ENCODE data around the gene ARHGAP44.

Gene ARHGAP44

GRCh38 chr17:12789481-12790248 is at the start of gene ARHGAP44:
Gene ARHGAP44 (plus strand): TSS chr17:12789498. CDS start chr17:12789839, 341 bp downstream.
- no peak for DNase-seq (ENCODE audit: low spot score)

- no peak for DNase-seq (ENCODE audit: low spot score)
These were observed 49.8 kb upstream of the ARHGAP44 start for GRCh38 chr17:12739500-12739899.

GRCh38 chr17:12743046-12743445 is 46.3 kb upstream of the ARHGAP44 start:
- no peak for DNase-seq (ENCODE audit: low spot score)

GRCh38 chr17:12744298-12744697 is 45.0 kb upstream of the ARHGAP44 start:
- DNase-seq (ENCODE audit: low spot score), result no peak

GRCh38 chr17:12744786-12745185 is 44.5 kb upstream of the ARHGAP44 start:
- no peak for DNase-seq (ENCODE audit: low spot score)

- no peak for DNase-seq (ENCODE audit: low spot score)
These were observed 43.8 kb upstream of the ARHGAP44 start for GRCh38 chr17:12745486-12745885.

- no peak for DNase-seq (ENCODE audit: low spot score)
These were observed 32.5 kb upstream of the ARHGAP44 start for GRCh38 chr17:12756786-12757185.

GRCh38 chr17:12759090-12759489 is 30.2 kb upstream of the ARHGAP44 start:
- DNase-seq (ENCODE audit: low spot score), result no peak

GRCh38 chr17:12765548-12765947 is 23.8 kb upstream of the ARHGAP44 start:
- DNase-seq (ENCODE audit: low spot score), result no peak

- DNase-seq (ENCODE audit: low spot score), result no peak
These were observed 21.0 kb upstream of the ARHGAP44 start for GRCh38 chr17:12768255-12768654.

- no peak for DNase-seq (ENCODE audit: low spot score)
These were observed 19.3 kb upstream of the ARHGAP44 start for GRCh38 chr17:12769981-12770380.

- no peak for DNase-seq (ENCODE audit: low spot score)
These were observed 16.1 kb upstream of the ARHGAP44 start for GRCh38 chr17:12773153-12773552.

- peak; percentile 25 for DNase-seq (ENCODE audit: low spot score)
These were observed 220 bp upstream of the ARHGAP44 start for GRCh38 chr17:12789075-12789480.

- no peak for DNase-seq (ENCODE audit: low spot score)
These were observed 1.2 kb downstream of the ARHGAP44 start for GRCh38 chr17:12790249-12791106.

- no peak for DNase-seq (ENCODE audit: low spot score)
These were observed 5.7 kb downstream of the ARHGAP44 start for GRCh38 chr17:12794919-12795532.

GRCh38 chr17:12800855-12801365 is 11.6 kb downstream of the ARHGAP44 start:
- no peak for DNase-seq (ENCODE audit: low spot score)

GRCh38 chr17:12806630-12807029 is 17.3 kb downstream of the ARHGAP44 start:
- DNase-seq (ENCODE audit: low spot score), result no peak

GRCh38 chr17:12808723-12809122 is 19.4 kb downstream of the ARHGAP44 start:
- DNase-seq (ENCODE audit: low spot score), result no peak

GRCh38 chr17:12812877-12813276 is 23.6 kb downstream of the ARHGAP44 start:
- DNase-seq (ENCODE audit: low spot score), result no peak

- no peak for DNase-seq (ENCODE audit: low spot score)
These were observed 24.4 kb downstream of the ARHGAP44 start for GRCh38 chr17:12813664-12814063.

GRCh38 chr17:12814718-12815117 is 25.4 kb downstream of the ARHGAP44 start:
- DNase-seq (ENCODE audit: low spot score), result no peak

GRCh38 chr17:12815642-12816141 is 26.4 kb downstream of the ARHGAP44 start:
- DNase-seq (ENCODE audit: low spot score), result no peak
